HG03575 (cell line): ENCODE data around the gene PIEZO2.

ENCODE experiments used
- ATAC-seq: cut with Tn5 transposase; IDR thresholded peaks from one replicate; pipeline ENCODE4 v1.9.1; 2021; ENCODE audit not compliant: unreplicated experiment, insufficient number of reproducible peaks, low FRiP score; ENCODE audit errors: extremely low read depth

Gene PIEZO2

GRCh38 chr18:10792181-10792580 is 357.2 kb downstream of the PIEZO2 start:
- ATAC-seq = no peak

- ATAC-seq = no peak
Measured at GRCh38 chr18:10791169-10791831, 358.1 kb downstream of the PIEZO2 start.

GRCh38 chr18:10789180-10789579 is 360.2 kb downstream of the PIEZO2 start:
- ATAC-seq = no peak

GRCh38 chr18:10787293-10787901 is 362.0 kb downstream of the PIEZO2 start:
- ATAC-seq = peak; percentile 86

GRCh38 chr18:10785798-10786197 is 363.6 kb downstream of the PIEZO2 start:
- ATAC-seq = no peak

GRCh38 chr18:10784596-10785202 is 364.7 kb downstream of the PIEZO2 start:
- ATAC-seq = no peak

GRCh38 chr18:10783941-10784340 is 365.4 kb downstream of the PIEZO2 start:
- no peak for ATAC-seq

GRCh38 chr18:10776493-10776892 is 372.9 kb downstream of the PIEZO2 start:
- no peak for ATAC-seq

- ATAC-seq = no peak
Measured at GRCh38 chr18:10775026-10775425, 374.3 kb downstream of the PIEZO2 start.

- ATAC-seq = no peak
Measured at GRCh38 chr18:10771053-10771709, 378.2 kb downstream of the PIEZO2 start.

- ATAC-seq = no peak
Measured at GRCh38 chr18:10770264-10770663, 379.1 kb downstream of the PIEZO2 start.

- ATAC-seq = no peak
Measured at GRCh38 chr18:10768221-10768620, 381.1 kb downstream of the PIEZO2 start.

- ATAC-seq = no peak
Measured at GRCh38 chr18:10767658-10768057, 381.7 kb downstream of the PIEZO2 start.

GRCh38 chr18:10760986-10761385 is 388.4 kb downstream of the PIEZO2 start:
- no peak for ATAC-seq

- ATAC-seq = no peak
Measured at GRCh38 chr18:10759241-10759640, 390.1 kb downstream of the PIEZO2 start.

- ATAC-seq = no peak
Measured at GRCh38 chr18:10757946-10758345, 391.4 kb downstream of the PIEZO2 start.

GRCh38 chr18:10757349-10757748 is 392.0 kb downstream of the PIEZO2 start:
- no peak for ATAC-seq

- ATAC-seq = no peak
Measured at GRCh38 chr18:10755855-10756254, 393.5 kb downstream of the PIEZO2 start.

- ATAC-seq = no peak
Measured at GRCh38 chr18:10754128-10754527, 395.2 kb downstream of the PIEZO2 start.

- no peak for ATAC-seq
Measured at GRCh38 chr18:10752382-10752781, 397.0 kb downstream of the PIEZO2 start.
